ENCODE data around the gene GDF9. TPM values are rescaled to one million over a fixed set of nuclear protein-coding genes. Genes with fewer than 3 reads are reported as not detected.
A peak's percentile ranks its signal among the peaks of the same experiment; 100 is the strongest.

GDF9 gene
- total RNA-seq, 4 donors from 2014 or later = 0.27 to 0.33 TPM; not detected in 2

GRCh38 chr5:132831095-132831860, 35.0 kb downstream of the GDF9 start:
- Histone ChIP-seq H3K27me3 (no peaks in the 10 kb centered on the region), H3K36me3 (no peaks in the 10 kb centered on the region), H3K4me3 (replicated peaks in 1 of 3) (peak overlapping the region in 2 of 3 donors; percentile 67 to 84), H3K9me3 (no peaks in the 10 kb centered on the region), H3K4me1 (peaks cover 10 to 16% of the 10 kb centered on the region in 2 donors), H3K27ac (peak overlapping the region in 2 of 3 donors; percentile 78 to 84)
- 90 to 92% methylated on average over 14 to 15 of the region's 15 CpGs for WGBS, 2 donors
- DNase-seq = no peak
- intact Hi-C loops (cut with DNase I) = no loop called here
- TF ChIP-seq CTCF (IDR thresholded peaks at IDR 0.05) = no peak
- TF ChIP-seq POLR2A (IDR thresholded peaks at IDR 0.05) = no peak

- WGBS, 2 donors = 16 to 24% methylated on average over 8 to 10 of the region's 78 CpGs
- intact Hi-C loops (cut with DNase I) = no loop called here
- TF ChIP-seq POLR2A (IDR thresholded peaks at IDR 0.05) (peak in 1 of 2 donors; percentile 59), CTCF (IDR thresholded peaks at IDR 0.05) (no peak)
Measured at GRCh38 chr5:132830436-132831094, 35.7 kb downstream of the GDF9 start, which contains the start of gene SHROOM1. Gene SHROOM1 (minus strand): TSS chr5:132830647. CDS start chr5:132826140, 4,507 bp downstream.

GRCh38 chr5:132829742-132830435, 36.4 kb downstream of the GDF9 start:
- peak; percentile 49 to 92 (median 76) for TF ChIP-seq CTCF (IDR thresholded peaks at IDR 0.05)
- no peak for TF ChIP-seq POLR2A (IDR thresholded peaks at IDR 0.05)
- H3K27me3 ChIP-seq = no peaks in the 10 kb centered on the region
- H3K27ac ChIP-seq = peak overlapping the region; percentile 11 to 84 (median 78)
- intact Hi-C loops (cut with DNase I) = loop anchor here (5.0 to 10.0 kb wide), 4 partner anchors 42 to 445 kb away; partner anchors contain the start of genes CCNI2 and LEAP2
- H3K36me3 ChIP-seq = no peaks in the 10 kb centered on the region
- WGBS, 2 donors = 14 to 60% methylated on average over 1 to 13 of the region's 75 CpGs
- peak overlapping the region; percentile 63 to 84 (median 67) for H3K4me3 ChIP-seq (replicated peaks in 1 of 3)
- peak; percentile 72 to 77 for DNase-seq
- H3K9me3 ChIP-seq = no peaks in the 10 kb centered on the region
- H3K4me1 ChIP-seq = peaks cover 10 to 16% of the 10 kb centered on the region in 2 donors

More at GRCh38 chr5:132830436-132831094, 35.7 kb downstream of the GDF9 start, which contains the start of gene SHROOM1:
- no peaks in the 10 kb centered on the region for H3K9me3 ChIP-seq
- peaks cover 10 to 16% of the 10 kb centered on the region in 2 donors for H3K4me1 ChIP-seq
- peak within 1 kb of the TSS; percentile 11 to 84 (median 78) for H3K27ac ChIP-seq
- H3K4me3 ChIP-seq (replicated peaks in 1 of 3) = peak within 1 kb of the TSS; percentile 63 to 84 (median 67)
- H3K36me3 ChIP-seq = no peaks in the 10 kb centered on the region
- peak; percentile 74 to 75 for DNase-seq
- H3K27me3 ChIP-seq = no peaks in the 10 kb centered on the region

GRCh38 chr5:132828846-132829494, 37.3 kb downstream of the GDF9 start:
- Histone ChIP-seq H3K4me3 (replicated peaks in 1 of 3) (no peak overlapping the region), H3K4me1 (peaks cover 10 to 16% of the 10 kb centered on the region in 2 donors), H3K27ac (no peak overlapping the region), H3K9me3 (no peaks in the 10 kb centered on the region), H3K27me3 (no peaks in the 10 kb centered on the region), H3K36me3 (no peaks in the 10 kb centered on the region)
- DNase-seq = peak; percentile 61 to 62
- WGBS, 2 donors = 55 to 57% methylated on average over 4 of the region's 4 CpGs
- TF ChIP-seq POLR2A (IDR thresholded peaks at IDR 0.05) = no peak
- TF ChIP-seq CTCF (IDR thresholded peaks at IDR 0.05) = no peak
- intact Hi-C loops (cut with DNase I) = loop anchor here (5.0 to 10.0 kb wide), 4 partner anchors 43 to 444 kb away; partner anchors contain the start of genes CCNI2 and LEAP2

Data from thyroid gland (tissue), 4 donors.